Mucosa of descending colon (tissue), 3 donors: Measurements from ENCODE around the gene AKAP11. TPM values are rescaled to one million over a fixed set of nuclear protein-coding genes. Genes with fewer than 3 reads are reported as not detected.

Experiments
- ATAC-seq: fragments of 200-7000 bp; cut with Tn5 transposase; one replicate; pipeline ENCODE4 v1.9.1; 2020; ENCODE audit warnings: mild to moderate bottlenecking, moderate library complexity
- DNase-seq, 3 donors: peaks; one replicate each; pipeline ENCODE4 v3.0.0-alpha.2; 2020
- H3K36me3 ChIP-seq: fragments of 200-600 bp; one replicate; pipeline ENCODE4 v1.8.0; 2021; ENCODE audit warnings: low read depth, mild to moderate bottlenecking
- H3K4me1 ChIP-seq: fragments of 200-600 bp; one replicate; pipeline ENCODE4 v1.8.0; 2021; ENCODE audit warnings: low read depth, mild to moderate bottlenecking
- H3K4me3 ChIP-seq: fragments of 200-600 bp; one replicate; pipeline ENCODE4 v1.8.0; 2021; ENCODE audit warnings: mild to moderate bottlenecking
- H3K9me3 ChIP-seq: fragments of 200-600 bp; one replicate; pipeline ENCODE4 v1.8.0; 2021; ENCODE audit warnings: mild to moderate bottlenecking
- intact Hi-C, 2 donors: fragments of 100-400 bp; cut with DNase I in 1 of 2; cut with micrococcal nuclease in 1 of 2; formaldehyde crosslinking; loops; one replicate each; pipeline versions ENCODE4 v1.11.0 to v1.11.1; 2022; cut with DNase I, micrococcal nuclease
- total RNA-seq, 3 donors: library from RNA; stranded (reverse); fragmentation: NEBNext Ultra II Directional in 2 of 3; extraction: Animal tissue kit (Norgen Biotek cat#: 25700) in 2 of 3; gene quantifications; one replicate each; pipeline versions ENCODE4 v1.2.1 to v1.2.4, GENCODE V29; 2021 to 2023
- TF ChIP-seq, protein P1 (sequence below): fragments of 200-600 bp; IDR thresholded peaks from one replicate; pipeline ENCODE4 v1.8.0; 2022; ENCODE audit warnings: antibody characterized with exemption, mild to moderate bottlenecking
- donor health status: DM: no; HTN: no; CAD: no; lungs with moderate emphysema.
- donor health status: DM: no; HTN: no; CAD: no.
- donor health status: DM: no; HTN: yes; CAD: no.

The AKAP11 gene
- total RNA-seq, 3 donors from 2014 or later = 20.6 to 55.2 (median 26.1) TPM

DNA sequence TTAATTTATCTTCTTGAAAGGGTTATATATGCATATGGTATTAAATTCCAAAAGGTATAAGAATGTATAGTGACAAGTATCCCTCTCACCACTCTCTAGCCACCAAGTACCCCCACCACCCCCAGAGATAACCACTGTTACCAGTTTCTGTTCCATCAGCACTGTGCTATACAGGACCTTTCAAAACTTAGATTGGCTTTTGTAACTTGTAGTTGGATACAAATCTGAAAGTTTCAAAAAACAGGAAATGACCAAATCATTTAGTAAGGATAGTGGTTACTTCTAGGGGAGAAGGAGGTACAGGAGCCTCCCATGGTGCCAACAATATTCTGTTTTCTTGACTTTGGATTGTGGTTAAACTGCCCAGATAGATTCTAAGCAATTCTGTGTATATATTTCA, 56.7 kb downstream of the AKAP11 start:
- no peak overlapping the region for H3K4me3 ChIP-seq
- H3K9me3 ChIP-seq = no peaks in the 10 kb centered on the region
- TF ChIP-seq, protein P1, sequence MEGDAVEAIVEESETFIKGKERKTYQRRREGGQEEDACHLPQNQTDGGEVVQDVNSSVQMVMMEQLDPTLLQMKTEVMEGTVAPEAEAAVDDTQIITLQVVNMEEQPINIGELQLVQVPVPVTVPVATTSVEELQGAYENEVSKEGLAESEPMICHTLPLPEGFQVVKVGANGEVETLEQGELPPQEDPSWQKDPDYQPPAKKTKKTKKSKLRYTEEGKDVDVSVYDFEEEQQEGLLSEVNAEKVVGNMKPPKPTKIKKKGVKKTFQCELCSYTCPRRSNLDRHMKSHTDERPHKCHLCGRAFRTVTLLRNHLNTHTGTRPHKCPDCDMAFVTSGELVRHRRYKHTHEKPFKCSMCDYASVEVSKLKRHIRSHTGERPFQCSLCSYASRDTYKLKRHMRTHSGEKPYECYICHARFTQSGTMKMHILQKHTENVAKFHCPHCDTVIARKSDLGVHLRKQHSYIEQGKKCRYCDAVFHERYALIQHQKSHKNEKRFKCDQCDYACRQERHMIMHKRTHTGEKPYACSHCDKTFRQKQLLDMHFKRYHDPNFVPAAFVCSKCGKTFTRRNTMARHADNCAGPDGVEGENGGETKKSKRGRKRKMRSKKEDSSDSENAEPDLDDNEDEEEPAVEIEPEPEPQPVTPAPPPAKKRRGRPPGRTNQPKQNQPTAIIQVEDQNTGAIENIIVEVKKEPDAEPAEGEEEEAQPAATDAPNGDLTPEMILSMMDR = no peak
- DNase-seq (no peak), ATAC-seq (peak; percentile 30)
- intact Hi-C loops = no loop called here
- peaks cover 3% of the 10 kb centered on the region for H3K4me1 ChIP-seq
- no peaks in the 10 kb centered on the region for H3K36me3 ChIP-seq

- Histone ChIP-seq H3K9me3 (no peaks in the 10 kb centered on the region), H3K4me1 (peaks cover 3% of the 10 kb centered on the region), H3K4me3 (no peak overlapping the region), H3K36me3 (no peaks in the 10 kb centered on the region)
- ATAC-seq (peak; percentile 50), DNase-seq (no peak)
- TF ChIP-seq, protein P1 = no peak
- intact Hi-C loops = no loop called here
Observed at GRCh38 chr13:42329239-42329638, 57.3 kb downstream of the AKAP11 start.

DNA sequence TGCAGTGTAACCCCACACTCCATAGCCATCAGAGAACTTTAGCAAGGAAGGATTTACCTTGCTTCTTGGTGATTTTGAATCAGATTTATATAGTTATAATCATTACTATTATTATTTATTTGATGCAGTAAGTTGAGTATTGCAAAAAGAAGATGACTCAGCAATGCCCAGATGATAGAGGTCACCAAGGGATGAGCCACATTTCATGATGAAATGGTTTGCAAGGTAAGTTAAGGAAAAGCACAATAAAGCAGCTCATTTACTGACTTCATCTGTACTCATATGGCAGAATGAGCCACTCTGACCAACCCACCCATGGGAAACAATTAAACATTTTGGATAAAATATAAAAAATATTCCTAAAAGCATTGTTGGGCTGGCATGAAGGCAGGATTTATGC, 59.1 kb downstream of the AKAP11 start:
- no peaks in the 10 kb centered on the region for H3K9me3 ChIP-seq
- intact Hi-C loops = no loop called here

GRCh38 chr13:42333613-42334328, 61.8 kb downstream of the AKAP11 start:
- TF ChIP-seq, protein P1 = no peak
- Histone ChIP-seq H3K36me3 (no peaks in the 10 kb centered on the region), H3K9me3 (no peaks in the 10 kb centered on the region), H3K4me3 (no peak overlapping the region), H3K4me1 (peaks cover 3% of the 10 kb centered on the region)
- peak; percentile 77 for ATAC-seq
- DNase-seq = peak in 1 of 3 donors; percentile 24
- intact Hi-C loops = no loop called here

More for the DNA sequence above, 59.1 kb downstream of the AKAP11 start:
- TF ChIP-seq, protein P1 = no peak
- no peak for ATAC-seq
- Histone ChIP-seq H3K36me3 (no peaks in the 10 kb centered on the region), H3K4me3 (no peak overlapping the region), H3K4me1 (peaks cover 3% of the 10 kb centered on the region)
- no peak for DNase-seq

DNA sequence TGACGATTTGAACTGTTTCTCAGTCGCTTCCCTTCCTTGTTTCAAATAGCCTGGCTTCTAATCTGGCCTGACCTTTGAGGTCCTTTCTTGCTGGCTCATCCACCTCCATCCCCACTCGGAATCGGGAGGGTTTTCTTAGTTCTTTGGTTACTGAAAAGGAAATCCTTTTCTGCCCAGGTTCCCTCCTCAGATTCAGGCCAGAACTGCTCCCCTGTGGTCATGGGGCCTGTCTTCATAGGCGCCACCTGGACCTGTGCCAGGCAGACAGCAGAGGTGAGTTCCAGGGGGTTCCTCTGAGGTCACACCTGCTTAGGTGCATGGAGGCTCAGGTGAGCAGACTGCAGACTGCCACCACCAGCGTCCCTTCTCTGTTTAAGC, 62.4 kb downstream of the AKAP11 start:
- peaks cover 2% of the 10 kb centered on the region for H3K4me1 ChIP-seq
- TF ChIP-seq, protein P1 = no peak
- intact Hi-C loops = no loop called here
- no peak overlapping the region for H3K4me3 ChIP-seq
- no peaks in the 10 kb centered on the region for H3K36me3 ChIP-seq
- ATAC-seq (peak; percentile 39), DNase-seq (no peak)
- H3K9me3 ChIP-seq = no peaks in the 10 kb centered on the region
